Subcutaneous adipose tissue (tissue), 4 donors: ENCODE results near the gene COL27A1. TPM values are rescaled to one million over a fixed set of nuclear protein-coding genes. Genes with fewer than 3 reads are reported as not detected.

Experiments
- total RNA-seq, 4 donors: library from RNA; depleted of rRNA; stranded (reverse); fragments of >200 nt; gene quantifications; one replicate each; pipeline ENCODE4 v1.1.0, GENCODE V29; 2016
- TF ChIP-seq, protein P1 (sequence below): fragments of 450-650 bp; IDR thresholded peaks from one replicate; pipeline ENCODE4 v1.5.1; 2016; ENCODE audit warnings: low read depth, mild to moderate bottlenecking, control low read depth, antibody characterized with exemption, moderate library complexity

The COL27A1 gene
- total RNA-seq, 4 donors from 2014 or later, result 1.0 to 7.7 (median 4.4) TPM

DNA sequence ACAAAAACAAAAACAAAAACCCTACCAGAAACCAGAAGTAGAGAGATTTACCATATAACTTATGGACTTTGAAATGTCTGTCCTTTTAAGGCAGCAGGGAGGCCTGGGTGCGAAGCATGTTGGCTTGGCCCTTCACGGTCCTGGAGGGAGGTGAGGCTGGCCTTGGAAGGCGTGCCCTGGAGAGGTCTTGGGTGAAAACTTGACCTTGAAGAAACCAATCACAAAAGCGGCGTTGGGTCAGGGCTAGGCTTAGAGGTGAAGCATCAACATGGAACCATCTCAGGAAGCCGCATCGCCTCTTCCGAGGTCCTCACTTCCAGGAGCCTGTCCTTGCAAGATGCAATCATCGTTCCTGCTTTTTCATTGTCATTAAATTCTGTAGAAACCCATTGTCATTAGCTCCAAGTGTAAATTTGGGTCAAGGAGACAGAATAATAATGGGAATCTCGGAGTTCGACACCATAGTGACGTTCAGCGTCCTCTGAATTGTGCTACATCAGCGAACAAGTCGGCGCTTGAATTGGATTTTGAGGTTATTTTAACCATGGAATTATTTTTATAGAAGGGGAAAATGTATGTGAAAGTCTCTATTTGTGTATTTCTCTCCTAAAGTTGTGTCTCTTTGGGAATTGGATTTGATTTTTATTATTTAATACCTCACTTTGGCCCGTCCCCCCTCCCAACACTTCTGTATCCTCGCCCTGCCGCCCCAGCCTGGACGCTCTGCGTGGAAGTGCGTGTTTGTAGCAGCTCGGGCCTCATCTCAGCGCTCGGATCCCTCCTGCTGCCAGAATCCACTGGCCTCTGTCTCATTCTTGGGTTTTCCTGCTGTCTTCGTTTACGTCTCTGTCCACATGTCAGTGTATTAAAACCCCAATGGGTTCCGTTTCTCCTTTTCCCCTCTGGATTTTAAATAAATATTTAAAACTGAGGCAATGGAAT lies 156.5 kb downstream of the COL27A1 start:
- TF ChIP-seq, protein P1, sequence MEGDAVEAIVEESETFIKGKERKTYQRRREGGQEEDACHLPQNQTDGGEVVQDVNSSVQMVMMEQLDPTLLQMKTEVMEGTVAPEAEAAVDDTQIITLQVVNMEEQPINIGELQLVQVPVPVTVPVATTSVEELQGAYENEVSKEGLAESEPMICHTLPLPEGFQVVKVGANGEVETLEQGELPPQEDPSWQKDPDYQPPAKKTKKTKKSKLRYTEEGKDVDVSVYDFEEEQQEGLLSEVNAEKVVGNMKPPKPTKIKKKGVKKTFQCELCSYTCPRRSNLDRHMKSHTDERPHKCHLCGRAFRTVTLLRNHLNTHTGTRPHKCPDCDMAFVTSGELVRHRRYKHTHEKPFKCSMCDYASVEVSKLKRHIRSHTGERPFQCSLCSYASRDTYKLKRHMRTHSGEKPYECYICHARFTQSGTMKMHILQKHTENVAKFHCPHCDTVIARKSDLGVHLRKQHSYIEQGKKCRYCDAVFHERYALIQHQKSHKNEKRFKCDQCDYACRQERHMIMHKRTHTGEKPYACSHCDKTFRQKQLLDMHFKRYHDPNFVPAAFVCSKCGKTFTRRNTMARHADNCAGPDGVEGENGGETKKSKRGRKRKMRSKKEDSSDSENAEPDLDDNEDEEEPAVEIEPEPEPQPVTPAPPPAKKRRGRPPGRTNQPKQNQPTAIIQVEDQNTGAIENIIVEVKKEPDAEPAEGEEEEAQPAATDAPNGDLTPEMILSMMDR, result no peak

DNA sequence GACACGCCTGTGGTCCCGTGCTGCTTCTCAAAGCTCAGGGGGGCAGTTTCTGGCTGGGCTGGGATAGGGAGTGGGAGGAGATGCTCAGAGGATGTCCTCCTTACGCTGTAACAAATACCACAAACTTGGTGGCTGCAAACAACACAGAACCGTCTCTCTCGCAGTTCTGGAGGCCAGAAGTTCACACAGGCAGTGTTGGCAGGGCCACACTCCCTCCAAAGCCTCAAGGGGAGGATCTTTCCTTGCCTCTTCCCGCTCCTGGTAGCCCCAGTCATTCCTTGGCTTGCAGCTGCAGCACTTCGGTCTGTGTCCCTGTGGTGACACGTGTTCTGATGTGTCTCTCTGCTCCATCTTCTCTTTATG lies 157.2 kb downstream of the COL27A1 start:
- TF ChIP-seq, protein P1, result no peak

GRCh38 chr9:114313186-114313585 lies 157.8 kb downstream of the COL27A1 start:
- TF ChIP-seq, protein P1, result no peak

GRCh38 chr9:114314256-114314867 lies 159.0 kb downstream of the COL27A1 start:
- TF ChIP-seq, protein P1, result no peak

DNA sequence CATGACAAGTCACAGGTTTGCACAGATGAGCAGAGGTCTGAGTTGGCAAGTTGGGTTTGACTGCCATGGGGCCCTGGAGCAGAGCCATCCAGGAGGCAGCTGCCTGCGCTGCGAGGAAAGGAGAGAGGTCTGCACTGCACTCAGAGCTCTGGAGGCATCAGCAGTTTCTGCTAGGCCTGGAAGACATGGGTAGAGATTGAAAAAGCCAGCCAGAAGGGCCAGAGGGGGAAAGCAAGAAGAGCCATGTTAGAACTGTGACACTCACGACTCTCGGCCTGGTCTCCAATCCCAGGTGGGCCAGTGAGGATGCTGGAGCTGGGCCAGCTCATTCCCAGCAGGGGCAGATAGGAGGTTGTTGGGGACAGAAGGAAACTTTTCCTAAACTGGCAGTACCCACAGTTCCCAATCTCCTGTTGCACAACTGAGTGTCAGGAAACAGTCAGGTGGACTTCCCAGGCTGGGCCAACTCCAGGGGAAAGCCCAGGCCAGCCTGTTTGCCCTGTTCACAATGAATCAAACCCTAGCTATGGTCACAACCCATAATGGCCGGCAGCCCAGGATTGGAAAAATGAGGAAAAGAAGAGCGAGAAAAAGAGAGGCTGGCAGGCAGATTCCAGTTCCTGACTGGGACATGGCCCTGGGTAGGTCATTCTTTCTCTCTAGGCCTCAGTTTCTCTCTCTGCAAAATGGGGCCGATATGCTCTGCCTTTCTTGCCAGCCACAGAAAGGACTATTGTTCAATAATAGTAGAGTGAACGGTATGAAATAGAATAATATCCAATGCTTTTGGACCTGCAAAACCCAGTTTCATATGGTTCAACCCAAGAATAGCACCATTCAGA lies 159.8 kb downstream of the COL27A1 start:
- TF ChIP-seq, protein P1, result no peak

DNA sequence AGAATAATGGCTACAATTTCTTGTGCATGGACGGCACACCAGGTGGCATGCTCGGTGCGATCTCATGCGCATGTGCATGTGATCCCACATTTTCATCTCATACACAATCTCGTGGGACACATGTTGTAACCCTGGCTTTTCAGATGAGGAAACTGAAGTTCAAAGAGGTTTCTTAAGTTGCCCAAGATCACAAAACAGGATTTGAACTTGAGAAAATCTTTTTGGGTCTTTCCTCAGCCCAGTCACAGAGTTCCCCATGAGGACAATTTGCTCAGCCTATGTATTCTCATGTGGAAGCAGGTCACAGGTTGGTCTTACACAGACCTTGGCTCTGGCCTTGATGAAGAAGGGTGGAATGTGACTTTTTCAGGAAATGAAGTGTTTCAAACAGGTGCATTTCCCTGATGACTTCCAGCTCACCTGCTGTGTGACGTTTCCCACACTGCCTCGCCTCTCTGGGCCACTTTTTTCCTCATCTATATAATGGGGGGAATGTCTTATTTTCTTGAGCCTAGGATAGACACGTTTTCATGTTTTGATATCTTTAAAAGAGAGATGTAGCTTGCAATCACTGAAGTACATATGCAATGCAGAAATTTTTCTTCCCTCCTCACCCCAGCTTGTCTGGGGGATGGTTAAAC lies 160.5 kb downstream of the COL27A1 start:
- TF ChIP-seq, protein P1, result no peak
